T-helper 22 cell (primary cell): Measurements from ENCODE around the gene SLC27A2.

ENCODE experiments used
- DNase-seq: peaks from one replicate; pipeline ENCODE4 v3.0.0-alpha.2; 2020; ENCODE audit warnings: low read depth

Gene SLC27A2

DNA sequence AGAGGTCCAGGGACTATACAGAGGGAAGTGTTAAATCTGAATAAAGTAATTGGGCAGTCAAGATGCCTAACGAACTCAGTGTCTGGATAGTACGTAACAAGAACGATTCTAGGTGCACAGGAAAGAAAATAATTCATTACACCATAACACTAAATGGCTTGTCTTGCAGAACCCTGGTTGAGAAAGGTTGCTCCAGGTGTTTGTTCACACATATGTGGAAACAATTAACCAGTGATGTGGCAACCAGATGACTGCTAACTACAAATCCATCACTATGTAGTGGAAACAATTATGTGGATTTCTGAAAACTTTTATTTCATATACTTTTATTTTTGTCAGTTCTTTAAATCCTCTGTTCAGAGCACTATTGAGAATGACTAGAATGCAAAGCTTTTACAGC is 93.9 kb downstream of the SLC27A2 start:
- DNase-seq, result no peak

DNA sequence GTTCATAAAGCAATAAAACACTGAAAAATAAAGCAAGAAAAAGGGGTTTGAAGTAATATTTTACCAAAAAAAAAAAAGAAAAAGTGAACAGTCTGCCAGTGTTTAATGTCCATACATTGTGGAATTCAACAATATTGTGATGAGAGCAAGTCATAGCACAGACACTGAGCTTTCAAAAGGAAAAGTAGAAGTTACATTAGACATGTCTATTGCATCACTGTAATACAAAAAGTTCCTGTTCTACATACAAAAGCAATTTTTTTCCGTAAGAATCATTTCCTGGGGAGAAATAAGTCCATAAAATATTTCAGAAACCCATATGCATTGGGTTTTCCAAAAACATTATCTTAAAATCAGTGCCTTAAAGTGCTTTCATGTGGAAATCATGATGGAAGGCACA is 95.4 kb downstream of the SLC27A2 start:
- no peak for DNase-seq

DNA sequence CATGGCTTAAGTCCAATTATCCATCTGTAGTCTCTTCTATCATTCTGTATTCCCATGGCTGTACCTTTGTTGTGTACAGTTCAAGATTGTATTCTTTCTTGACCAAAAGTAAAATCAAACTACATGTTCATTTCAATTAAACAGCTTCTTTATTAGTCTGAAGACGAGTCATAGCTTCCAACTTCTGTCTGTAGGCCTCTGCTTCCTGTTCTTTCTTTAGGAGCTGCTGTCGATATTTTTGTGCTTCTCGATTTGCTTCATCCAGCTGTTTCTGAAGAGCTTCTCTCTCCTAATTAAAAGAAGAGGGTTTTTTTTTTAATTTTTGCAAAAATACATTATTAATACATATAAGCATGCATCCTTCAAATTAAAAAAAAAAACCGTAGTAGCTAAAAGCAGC is 96.5 kb downstream of the SLC27A2 start:
- no peak for DNase-seq

DNA sequence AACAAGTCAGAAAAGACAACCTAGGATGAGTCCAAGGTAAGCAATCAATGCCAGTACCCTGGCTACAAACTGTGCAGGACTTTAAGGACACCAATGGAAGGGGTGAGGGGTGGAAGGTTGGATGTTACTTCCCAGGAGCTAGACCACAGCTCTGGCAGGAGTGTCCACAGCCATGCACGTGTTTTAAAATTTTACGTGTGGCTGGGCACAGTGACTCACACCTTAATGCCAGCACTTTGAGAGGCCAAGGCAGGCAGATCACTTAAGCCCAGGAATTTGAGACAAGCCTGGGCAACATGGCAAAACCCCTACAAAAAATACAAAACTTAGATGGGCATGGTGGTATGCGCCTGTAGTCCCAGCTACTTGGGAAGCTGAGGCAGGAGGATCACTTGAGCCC is 98.3 kb downstream of the SLC27A2 start:
- no peak for DNase-seq

DNA sequence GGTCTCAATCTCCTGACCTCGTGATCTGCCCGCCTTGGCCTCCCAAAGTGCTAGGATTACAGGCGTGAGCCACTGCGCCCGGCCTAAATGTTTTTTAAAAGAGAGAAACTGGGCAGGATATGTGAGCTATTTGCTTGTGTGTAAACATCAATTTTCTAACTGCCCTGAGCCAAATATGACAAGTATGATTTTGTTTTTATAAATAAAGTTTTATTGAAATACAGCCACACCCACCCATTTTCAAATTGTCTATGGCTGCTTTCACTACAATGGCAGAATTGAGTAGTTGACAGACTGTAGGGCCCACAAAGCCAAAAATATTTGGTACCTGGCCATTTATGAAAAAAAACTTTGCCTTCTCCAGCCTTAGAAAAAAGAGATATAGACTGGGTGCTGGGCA is 99.4 kb downstream of the SLC27A2 start:
- DNase-seq, result no peak
